Measurements from ENCODE around the gene EFL1.

DNA sequence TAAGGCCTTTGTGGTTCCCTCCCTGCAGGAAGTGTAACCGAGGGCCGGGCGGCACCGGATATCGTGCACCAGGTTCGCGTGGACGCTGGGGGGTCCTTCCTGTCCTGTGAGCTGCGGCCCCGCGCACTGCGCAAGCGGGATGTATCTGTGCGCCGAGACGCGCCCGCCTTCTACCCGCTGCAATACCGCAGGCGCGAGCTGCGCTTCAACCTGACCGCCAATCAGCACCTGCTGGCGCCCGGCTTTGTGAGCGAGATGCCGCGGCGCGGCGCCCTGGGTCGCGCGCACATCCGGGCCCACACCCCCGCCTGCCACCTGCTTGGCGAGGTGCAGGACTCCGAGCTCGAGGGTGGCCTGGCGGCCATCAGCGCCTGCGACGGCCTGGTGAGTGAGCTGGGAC, 36.0 kb upstream of the EFL1 start:
- TF ChIP-seq CEBPZ (IDR thresholded peaks at IDR 0.05; ENCODE audit: borderline replicate concordance, low read depth, low read length) (no peak), SRSF9 (IDR thresholded peaks at IDR 0.05; ENCODE audit: borderline replicate concordance, low read depth, low read length) (no peak), TAF15 (IDR thresholded peaks at IDR 0.05; ENCODE audit: low read depth, low read length) (no peak), JUNB (CRISPR knock-in tag; conservative IDR thresholded peaks at IDR 0.05) (no peak), CTCF (IDR thresholded peaks at IDR 0.05 in 2 of 3, conservative IDR thresholded peaks at IDR 0.05 in 1 of 3; ENCODE audit: insufficient read depth in 2 of 3, low read depth in 1 of 3, low read length in 3 of 3) (no peak), SETDB1 (IDR thresholded peaks at IDR 0.05; ENCODE audit: low read length) (no peak), EZH2 (IDR thresholded peaks at IDR 0.05; ENCODE audit: borderline replicate concordance, low read depth, low read length) (no peak), CHD2 (IDR thresholded peaks at IDR 0.05; ENCODE audit: low read depth, low read length) (no peak), ATF3 (IDR thresholded peaks at IDR 0.05) (no peak), ATF3 (CRISPR knock-in tag; conservative IDR thresholded peaks at IDR 0.05) (no peak), PREB (CRISPR knock-in tag; IDR thresholded peaks at IDR 0.05) (no peak), GATAD2A (IDR thresholded peaks at IDR 0.05) (no peak), NBN (IDR thresholded peaks at IDR 0.05; ENCODE audit: low read depth) (no peak), CCNT2 (IDR thresholded peaks at IDR 0.05; ENCODE audit: borderline replicate concordance, extremely low read depth, insufficient read length, low read depth, low read length) (no peak), POLR2A (conservative IDR thresholded peaks at IDR 0.05) (no peak)

Data from K562 (cell line).